ENCODE measurements around the gene OR8J1.
"Not testable (repeated sequence)": the region's sequence is repeated elsewhere in the genome, so short reads cannot be mapped to it uniquely, and the experiment has no call there.

Gene OR8J1, protein sequence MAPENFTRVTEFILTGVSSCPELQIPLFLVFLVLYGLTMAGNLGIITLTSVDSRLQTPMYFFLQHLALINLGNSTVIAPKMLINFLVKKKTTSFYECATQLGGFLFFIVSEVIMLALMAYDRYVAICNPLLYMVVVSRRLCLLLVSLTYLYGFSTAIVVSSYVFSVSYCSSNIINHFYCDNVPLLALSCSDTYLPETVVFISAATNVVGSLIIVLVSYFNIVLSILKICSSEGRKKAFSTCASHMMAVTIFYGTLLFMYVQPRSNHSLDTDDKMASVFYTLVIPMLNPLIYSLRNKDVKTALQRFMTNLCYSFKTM

GRCh38 chr11:56353991-56354390 lies at the start of gene OR8J1:
Gene OR8J1 (plus strand): TSS chr11:56354291. CDS start chr11:56360247, 5,956 bp downstream.
- no peak for DNase-seq (ENCODE audit: low read depth, low spot score)

GRCh38 chr11:56307836-56308235 lies 46.3 kb upstream of the OR8J1 start:
- no peak for DNase-seq (ENCODE audit: low read depth, low spot score)

GRCh38 chr11:56314844-56315243 lies 39.2 kb upstream of the OR8J1 start, which contains the start of gene OR8K3:
Gene OR8K3 (plus strand): TSS chr11:56315144. CDS start chr11:56318307, 3,163 bp downstream.
- DNase-seq (ENCODE audit: low read depth, low spot score), result no peak

DNA sequence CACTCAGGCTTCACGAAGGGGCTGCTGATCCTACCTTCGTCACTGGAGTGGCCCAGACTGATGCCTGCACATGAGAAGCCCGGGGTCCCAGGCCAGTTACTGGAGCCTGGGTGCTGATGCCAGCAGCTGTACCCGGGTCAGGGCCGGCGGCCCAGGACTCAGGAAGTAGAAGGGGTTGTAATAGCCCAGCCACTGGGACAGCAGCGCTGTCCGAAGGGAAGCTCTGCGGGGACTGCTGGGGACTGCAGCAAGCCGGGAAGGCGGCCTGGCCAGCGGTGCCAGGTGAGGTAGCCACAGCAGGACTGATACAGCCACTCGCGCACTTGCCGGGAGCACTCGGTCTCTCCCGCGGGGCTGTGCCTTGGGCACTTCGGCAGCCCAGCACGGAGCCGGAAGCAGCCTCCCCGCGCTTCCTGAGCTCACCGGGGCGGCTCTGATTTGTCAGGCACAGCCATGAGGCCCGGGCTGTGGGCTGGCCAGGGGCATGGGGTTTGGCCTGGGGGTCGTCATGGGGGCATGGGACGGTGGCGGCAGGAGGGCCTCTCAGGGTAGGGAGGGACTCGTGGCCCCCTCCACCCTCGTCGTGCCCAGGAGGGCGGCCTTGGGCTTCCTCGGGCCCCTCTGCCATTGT lies 22.1 kb upstream of the OR8J1 start:
- no peak for DNase-seq (ENCODE audit: low read depth, low spot score)

DNA sequence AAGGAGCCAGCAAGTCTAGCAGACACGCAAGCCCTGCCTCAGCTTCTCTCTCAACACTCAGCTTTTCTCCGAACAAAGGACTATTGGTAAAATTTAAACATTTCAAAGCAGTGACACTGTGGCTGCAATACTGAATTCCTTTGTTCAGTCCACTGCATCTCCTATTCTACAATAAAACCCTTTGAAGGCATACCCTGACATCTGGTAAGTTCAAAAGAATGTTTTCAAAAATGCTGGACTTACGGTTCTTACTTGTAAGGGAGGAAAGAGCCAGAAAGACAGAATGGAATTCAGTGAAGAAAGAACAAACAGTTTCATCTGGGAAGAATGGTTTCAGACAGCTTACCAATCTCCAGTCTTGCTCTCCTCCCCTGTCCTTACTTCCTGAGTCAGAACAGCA lies 20.9 kb upstream of the OR8J1 start:
- no peak for DNase-seq (ENCODE audit: low read depth, low spot score)

DNA sequence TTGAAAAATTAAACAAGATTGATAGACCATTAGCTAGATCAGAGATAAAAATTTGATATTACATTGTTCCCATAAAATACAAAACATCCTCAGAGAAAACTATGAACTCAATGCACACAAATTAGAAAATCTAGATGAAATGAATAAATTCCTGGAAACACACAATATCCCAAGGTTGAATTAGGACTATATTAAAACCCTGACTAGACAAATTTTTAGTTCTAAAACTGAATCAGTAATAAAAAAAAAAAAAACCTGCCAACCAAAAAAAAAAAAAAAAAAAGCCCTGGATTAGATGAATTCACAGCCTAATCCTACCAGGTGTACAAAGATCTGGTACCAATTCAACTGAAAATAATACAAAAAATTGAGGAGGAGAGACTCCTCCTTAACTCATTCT lies 13.8 kb upstream of the OR8J1 start:
- no peak for DNase-seq (ENCODE audit: low read depth, low spot score)

DNA sequence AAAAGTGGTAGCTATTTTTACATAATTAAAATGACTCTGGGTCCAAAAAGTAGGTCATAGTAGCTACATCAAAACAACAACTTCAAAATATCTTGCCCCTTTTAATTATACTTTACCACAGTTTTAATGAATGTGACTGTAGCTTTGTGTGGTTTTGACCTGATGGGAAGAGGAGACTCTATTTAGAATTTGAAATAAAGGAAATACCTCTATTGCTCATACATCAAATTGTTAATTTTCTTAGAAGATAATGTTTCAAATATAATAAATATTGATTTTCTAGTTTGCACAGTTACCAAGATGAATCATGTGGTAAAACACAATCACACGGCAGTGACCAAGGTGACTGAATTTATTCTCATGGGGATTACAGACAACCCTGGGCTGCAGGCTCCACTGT lies 8.4 kb upstream of the OR8J1 start, which contains the start of gene OR8K1:
OR8K1 (plus strand) TSS at position 301 of the 400 bp plus-strand sequence; CDS start at position 301, 0 bp downstream.
- no peak for DNase-seq (ENCODE audit: low read depth, low spot score)

DNA sequence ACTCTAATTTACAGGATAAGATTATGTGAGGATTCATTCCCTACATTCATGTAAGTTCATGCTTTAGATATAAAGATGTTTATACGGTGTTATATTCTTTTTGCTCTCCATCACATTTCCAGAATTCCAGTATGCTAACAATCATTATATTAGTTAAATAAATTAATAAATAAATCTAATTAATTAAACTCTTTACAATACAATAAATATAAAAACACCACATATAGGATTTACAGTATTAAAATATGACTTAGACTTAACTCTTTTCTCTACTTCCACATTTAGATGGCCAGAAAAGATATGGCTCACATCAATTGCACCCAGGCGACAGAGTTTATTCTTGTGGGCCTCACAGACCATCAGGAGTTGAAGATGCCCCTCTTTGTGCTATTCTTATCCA lies 21.2 kb downstream of the OR8J1 start, which contains the start of gene OR8U1:
OR8U1 (plus strand) TSS at position 301 of the 400 bp plus-strand sequence; CDS start at position 301, 0 bp downstream.
- no peak for DNase-seq (ENCODE audit: low read depth, low spot score)

DNA sequence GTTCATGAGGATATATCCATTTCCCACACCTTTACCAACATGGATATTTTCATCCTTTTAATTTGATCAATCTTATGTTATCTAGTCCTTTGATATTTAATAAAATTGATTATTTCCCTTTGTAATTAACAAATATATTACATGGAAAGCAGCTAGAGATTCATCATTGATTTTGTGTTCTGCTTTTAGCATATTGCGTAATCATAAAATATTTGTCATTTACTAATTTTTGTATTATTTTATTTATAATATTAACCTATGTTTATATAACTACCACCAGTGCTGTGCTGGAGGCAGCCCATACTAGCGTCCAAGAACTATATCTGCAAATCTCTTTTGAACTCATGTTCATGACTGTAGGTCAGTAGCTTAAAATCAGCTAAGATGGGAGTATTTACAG lies 26.0 kb downstream of the OR8J1 start:
- DNase-seq (ENCODE audit: low read depth, low spot score), result no peak

DNA sequence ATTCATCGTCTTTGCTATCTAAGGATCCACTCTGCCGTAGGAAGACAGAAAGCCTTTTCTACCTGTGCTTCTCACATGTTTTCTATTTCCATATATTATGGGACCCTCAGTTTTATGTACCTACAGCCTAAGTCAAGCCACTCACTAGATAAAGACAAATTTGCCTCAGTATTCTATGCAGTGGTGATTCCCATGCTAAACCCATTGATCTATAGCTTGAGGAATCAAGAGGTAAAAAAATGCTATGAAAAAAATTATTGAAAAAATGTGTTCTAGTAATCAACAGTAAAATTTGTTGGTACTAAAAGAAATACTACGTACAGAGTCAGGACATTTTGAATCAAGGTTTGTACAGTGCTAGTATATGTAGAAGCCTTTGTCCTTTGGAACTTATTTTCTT lies 40.3 kb downstream of the OR8J1 start:
- no peak for DNase-seq (ENCODE audit: low read depth, low spot score)

GRCh38 chr11:56396047-56396446 lies 42.0 kb downstream of the OR8J1 start:
- DNase-seq (ENCODE audit: low read depth, low spot score), result no peak

- not testable (repeated sequence) for DNase-seq (ENCODE audit: low read depth, low spot score)
Measured at GRCh38 chr11:56401858-56402461, 47.9 kb downstream of the OR8J1 start.

DNA sequence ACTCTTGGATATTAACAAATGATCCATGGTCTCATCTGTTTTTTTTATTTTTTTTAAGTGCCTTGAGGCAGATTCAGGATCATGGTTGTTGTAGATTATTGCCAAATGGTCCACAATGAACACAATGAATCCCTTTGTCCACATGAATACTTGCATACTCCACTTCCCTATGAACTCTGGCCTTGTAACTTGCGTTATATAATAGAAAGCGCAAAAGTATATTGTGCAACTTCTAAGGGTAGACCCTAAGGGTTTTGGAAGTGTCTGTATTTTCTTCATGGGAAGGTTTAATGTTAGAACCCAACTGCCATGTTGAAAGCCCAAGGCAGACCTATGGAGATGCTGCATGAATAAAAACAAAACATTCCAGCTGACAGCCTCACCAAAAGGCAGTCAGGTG lies 50.3 kb downstream of the OR8J1 start:
- DNase-seq (ENCODE audit: low read depth, low spot score), result no peak

DNA sequence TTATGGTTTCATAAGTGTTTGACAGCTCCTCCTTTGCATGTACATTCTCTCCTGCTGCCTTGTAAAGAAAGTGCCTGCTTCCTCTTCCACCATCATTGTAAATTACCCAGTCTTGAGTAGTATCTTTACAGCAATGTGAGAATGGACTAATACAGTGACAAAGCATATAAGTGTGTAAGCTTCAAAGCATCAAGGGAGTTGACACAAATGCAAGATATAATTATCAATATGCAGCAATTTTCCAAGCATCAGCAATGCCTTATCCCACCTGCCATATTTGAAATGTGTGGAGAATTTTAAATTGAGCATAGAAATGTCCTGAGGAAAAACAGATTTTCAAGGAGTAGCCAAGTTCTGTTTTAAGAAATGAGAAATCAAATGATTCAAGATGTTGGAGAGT lies 56.7 kb downstream of the OR8J1 start:
- no peak for DNase-seq (ENCODE audit: low read depth, low spot score)
